Mesenchymal stem cell (in vitro differentiated cells and primary cell): ENCODE results near the gene CRKL.

ENCODE experiments used
- DNase-seq: peaks from one replicate; pipeline ENCODE4 v3.0.0-alpha.2; 2013
- H2AFZ ChIP-seq: one replicate; pipeline ENCODE4 v1.6.1; 2013; ENCODE audit warnings: low read depth, mild to moderate bottlenecking, control low read depth, inconsistent platforms, low read length, moderate library complexity
- H2AK5ac ChIP-seq: 2 replicates; pipeline ENCODE4 v1.6.1; 2013; ENCODE audit warnings: low read length, moderate library complexity, mild to moderate bottlenecking, inconsistent platforms; ENCODE audit not compliant: severe bottlenecking
- H2BK120ac ChIP-seq: one replicate; pipeline ENCODE4 v1.6.1; 2013; ENCODE audit warnings: low read depth, mild to moderate bottlenecking, inconsistent platforms, low read length, moderate library complexity
- H2BK12ac ChIP-seq, 2 experiments: one replicate each; pipeline ENCODE4 v1.6.1; 2013; ENCODE audit warnings: inconsistent platforms in 2 of 2, low read length in 2 of 2, mild to moderate bottlenecking in 2 of 2, moderate library complexity in 2 of 2, control low read depth in 1 of 2
- H2BK15ac ChIP-seq: one replicate; pipeline ENCODE4 v1.6.1; 2013; ENCODE audit warnings: mild to moderate bottlenecking, low read depth, inconsistent platforms; ENCODE audit not compliant: poor library complexity, severe bottlenecking
- H2BK5ac ChIP-seq: 2 replicates; pipeline ENCODE4 v1.6.1; 2013; ENCODE audit warnings: low read depth, mild to moderate bottlenecking, low read length, control low read depth, inconsistent platforms; ENCODE audit not compliant: poor library complexity, severe bottlenecking
- H3K14ac ChIP-seq, 2 experiments: one replicate each; pipeline ENCODE4 v1.6.1; 2013; ENCODE audit warnings: inconsistent platforms in 2 of 2, low read length in 2 of 2, control low read depth in 1 of 2, mild to moderate bottlenecking in 1 of 2, moderate library complexity in 1 of 2
- H3K18ac ChIP-seq, 2 experiments: one replicate each; pipeline ENCODE4 v1.6.1; 2013; ENCODE audit warnings: inconsistent platforms in 2 of 2, low read length in 2 of 2, control low read depth in 1 of 2, low read depth in 1 of 2, mild to moderate bottlenecking in 1 of 2
- H3K23ac ChIP-seq, 2 experiments: one replicate each; pipeline ENCODE4 v1.6.1; 2013; ENCODE audit warnings: inconsistent platforms in 2 of 2, low read length in 2 of 2, mild to moderate bottlenecking in 2 of 2, moderate library complexity in 2 of 2, control low read depth in 1 of 2
- H3K27ac ChIP-seq: 2 replicates; pipeline ENCODE4 v1.5.1; 2013; ENCODE audit warnings: mild to moderate bottlenecking, moderate library complexity, low read length, control low read depth, inconsistent platforms; ENCODE audit not compliant: poor library complexity, severe bottlenecking
- H3K27me3 ChIP-seq, 2 experiments: 2 replicates each; pipeline versions ENCODE4 v1.6.1 to v1.7.0; 2013; ENCODE audit warnings: low read length in 2 of 2, mild to moderate bottlenecking in 2 of 2, moderate library complexity in 2 of 2, control low read depth in 1 of 2, inconsistent platforms in 1 of 2; ENCODE audit not compliant: control insufficient read depth in 1 of 2, insufficient read depth in 1 of 2
- H3K36me3 ChIP-seq, 2 experiments: 2 replicates each; pipeline versions ENCODE4 v1.6.1 to v1.7.0; 2013; ENCODE audit warnings: low read length in 2 of 2, control low read depth in 1 of 2, inconsistent platforms in 1 of 2, low read depth in 1 of 2, mild to moderate bottlenecking in 1 of 2; ENCODE audit not compliant: insufficient read depth in 2 of 2, control insufficient read depth in 1 of 2
- H3K4ac ChIP-seq, 2 experiments: one replicate each; pipeline ENCODE4 v1.6.1; 2013; ENCODE audit warnings: inconsistent platforms in 2 of 2, low read length in 2 of 2, mild to moderate bottlenecking in 2 of 2, moderate library complexity in 2 of 2, control low read depth in 1 of 2, low read depth in 1 of 2
- H3K4me1 ChIP-seq: 2 replicates; pipeline ENCODE4 v1.6.1; 2013; ENCODE audit warnings: low read depth, low read length, control low read depth; ENCODE audit not compliant: control insufficient read depth, insufficient read depth
- H3K4me2 ChIP-seq: 2 replicates; pipeline ENCODE4 v1.6.1; 2013; ENCODE audit warnings: low read length, mild to moderate bottlenecking, inconsistent platforms; ENCODE audit not compliant: poor library complexity, severe bottlenecking
- H3K4me3 ChIP-seq, 2 experiments: 2 replicates each; pipeline versions ENCODE4 v1.5.1 to v1.7.0; 2013; ENCODE audit warnings: low read length in 2 of 2, mild to moderate bottlenecking in 2 of 2, control low read depth in 1 of 2, low read depth in 1 of 2; ENCODE audit not compliant: insufficient read depth in 1 of 2
- H3K79me1 ChIP-seq: replicated peaks from 2 replicates; pipeline ENCODE4 v1.6.1; 2013; ENCODE audit warnings: mild to moderate bottlenecking, control low read depth, low read length, inconsistent platforms; ENCODE audit not compliant: poor library complexity, severe bottlenecking
- H3K9ac ChIP-seq: 2 replicates; pipeline ENCODE4 v1.7.0; 2013; ENCODE audit warnings: mild to moderate bottlenecking, low read length, moderate library complexity
- H3K9me3 ChIP-seq: 2 replicates; pipeline ENCODE4 v1.7.0; 2013; ENCODE audit warnings: mild to moderate bottlenecking, low read length; ENCODE audit not compliant: control insufficient read depth
- H4K8ac ChIP-seq: one replicate; pipeline ENCODE4 v1.6.1; 2013; ENCODE audit warnings: inconsistent platforms, mild to moderate bottlenecking, low read length, moderate library complexity
- H4K91ac ChIP-seq: one replicate; pipeline ENCODE4 v1.6.1; 2013; ENCODE audit warnings: mild to moderate bottlenecking, low read length, inconsistent platforms
- WGBS: methylation state at CpG from one replicate; pipeline ENCODE4 v1.1.7; 2013; ENCODE audit warnings: mixed read lengths; 5-methylcytosine and 5-hydroxymethylcytosine counted together

The CRKL gene

DNA sequence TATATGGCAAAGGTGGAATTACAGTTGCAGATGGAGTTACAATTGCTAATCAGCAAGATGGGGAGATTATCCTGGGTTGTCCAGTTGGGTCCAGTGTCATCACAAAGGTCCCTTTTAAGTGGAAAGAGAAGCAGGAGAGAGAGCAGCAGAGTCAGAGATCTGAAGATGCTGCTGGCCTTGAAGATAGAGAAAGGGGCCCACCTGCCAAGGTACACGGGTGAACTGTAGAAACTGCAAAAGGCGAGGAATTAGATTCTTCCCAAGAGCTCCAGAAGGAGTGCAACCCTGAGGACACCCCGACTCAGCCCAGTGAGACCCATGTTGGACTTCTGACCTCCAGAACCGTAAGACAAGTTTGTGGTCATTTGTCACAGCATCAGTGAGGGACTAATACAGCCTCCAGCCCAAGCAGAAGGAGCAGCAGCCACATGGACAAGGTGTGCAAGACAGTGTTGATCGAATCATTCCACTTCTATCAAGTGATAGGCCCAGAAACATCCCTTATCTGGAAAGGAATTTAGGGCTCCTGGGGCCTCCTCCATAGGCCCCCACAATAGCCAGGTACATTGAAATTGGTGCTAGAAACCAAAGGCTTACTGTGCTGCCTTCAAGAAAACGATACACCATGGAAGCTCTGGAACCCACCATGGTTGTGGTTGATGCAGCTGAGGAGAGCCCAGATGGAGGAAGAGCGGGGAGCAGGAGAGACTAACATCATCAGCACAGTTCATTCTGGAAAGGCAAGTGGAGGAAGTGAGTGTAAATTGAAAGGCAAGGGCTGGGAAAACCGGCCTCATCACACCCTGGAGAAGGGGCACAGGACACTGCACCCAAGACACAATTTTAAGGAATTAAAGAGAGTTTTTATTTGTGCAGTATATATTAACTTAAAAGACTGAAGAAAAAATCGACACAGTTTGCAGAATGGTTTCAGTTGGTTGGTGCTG lies 35.1 kb upstream of the CRKL start:
- Histone ChIP-seq H3K27ac (no peak overlapping the region), H3K9ac (no peak overlapping the region)
- 97% methylated on average over 8 of the region's 9 CpGs for WGBS

DNA sequence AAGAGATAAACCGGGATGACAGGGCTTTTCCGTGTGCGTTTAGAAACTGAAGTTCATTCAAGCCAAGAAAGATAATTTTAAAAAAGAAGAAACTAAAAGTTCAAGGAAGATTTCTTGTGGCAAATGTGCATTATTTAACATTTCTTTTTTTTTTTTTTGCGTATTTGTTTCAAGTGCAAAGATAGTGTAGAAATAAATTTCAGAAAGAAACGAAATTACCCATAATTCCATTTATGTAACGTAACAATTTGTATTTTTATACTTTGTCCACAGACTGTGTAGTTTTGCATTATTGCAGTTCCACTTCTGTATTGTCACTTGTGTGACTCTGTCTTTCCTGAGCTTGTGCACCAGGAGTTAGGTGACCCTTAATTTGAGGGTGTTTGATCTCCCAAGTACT lies 34.4 kb upstream of the CRKL start:
- H3K4ac ChIP-seq = no peak overlapping the region

More for the DNA sequence above, 35.1 kb upstream of the CRKL start:
- H2BK12ac ChIP-seq = no peak overlapping the region
- no peak overlapping the region for H4K8ac ChIP-seq
- peaks cover 31 to 39% of the 10 kb centered on the region in 2 experiments for H3K36me3 ChIP-seq
- no peaks in the 10 kb centered on the region for H3K9me3 ChIP-seq
- no peak overlapping the region for H3K14ac ChIP-seq
- H3K4me2 ChIP-seq = no peak overlapping the region
- H4K91ac ChIP-seq = no peak overlapping the region
- H2BK5ac ChIP-seq = no peak overlapping the region
- H3K27me3 ChIP-seq = no peaks in the 10 kb centered on the region
- H3K18ac ChIP-seq = no peak overlapping the region
- no peak overlapping the region for H2BK120ac ChIP-seq
- H2AFZ ChIP-seq = no peak overlapping the region
- no peak overlapping the region for H2BK15ac ChIP-seq
- no peak overlapping the region for H2AK5ac ChIP-seq
- no peak overlapping the region for H3K4ac ChIP-seq
- peaks cover 5% of the 10 kb centered on the region for H3K79me1 ChIP-seq
- H3K4me3 ChIP-seq = no peak overlapping the region
- peaks cover 6% of the 10 kb centered on the region for H3K4me1 ChIP-seq
- no peak overlapping the region for H3K23ac ChIP-seq
- no peak for DNase-seq

GRCh38 chr22:20884454-20884853 lies 32.8 kb upstream of the CRKL start:
- Histone ChIP-seq H3K9me3 (no peaks in the 10 kb centered on the region), H3K36me3 (peaks cover 40 to 63% of the 10 kb centered on the region in 2 experiments), H3K9ac (no peak overlapping the region), H3K23ac (no peak overlapping the region), H2BK120ac (no peak overlapping the region), H3K79me1 (peaks cover 4% of the 10 kb centered on the region), H3K14ac (no peak overlapping the region), H3K4me3 (no peak overlapping the region), H4K8ac (no peak overlapping the region), H4K91ac (no peak overlapping the region), H2BK5ac (no peak overlapping the region), H3K27ac (no peak overlapping the region), H2AFZ (no peak overlapping the region), H3K4ac (no peak overlapping the region), H2BK12ac (no peak overlapping the region), H3K18ac (no peak overlapping the region), H3K4me2 (no peak overlapping the region), H2AK5ac (no peak overlapping the region), H2BK15ac (no peak overlapping the region), H3K27me3 (no peaks in the 10 kb centered on the region), H3K4me1 (peaks cover 6% of the 10 kb centered on the region)
- WGBS = 83% methylated on average over 4 of the region's 4 CpGs
- peak; percentile 34 for DNase-seq

More for the DNA sequence above, 34.4 kb upstream of the CRKL start:
- no peak overlapping the region for H4K91ac ChIP-seq
- H3K36me3 ChIP-seq = peaks cover 33 to 47% of the 10 kb centered on the region in 2 experiments
- no peak overlapping the region for H3K4me2 ChIP-seq
- H4K8ac ChIP-seq = no peak overlapping the region
- no peak overlapping the region for H2BK120ac ChIP-seq
- H3K23ac ChIP-seq = no peak overlapping the region
- no peak overlapping the region for H3K9ac ChIP-seq
- peaks cover 6% of the 10 kb centered on the region for H3K4me1 ChIP-seq
- WGBS = 92% methylated on average over 3 of the region's 6 CpGs
- H3K27ac ChIP-seq = no peak overlapping the region
- H2AFZ ChIP-seq = no peak overlapping the region
- H3K79me1 ChIP-seq = peaks cover 5% of the 10 kb centered on the region
- no peak overlapping the region for H3K18ac ChIP-seq
- H2BK5ac ChIP-seq = no peak overlapping the region
- no peak for DNase-seq
- no peaks in the 10 kb centered on the region for H3K9me3 ChIP-seq
- H2AK5ac ChIP-seq = no peak overlapping the region
- H2BK12ac ChIP-seq = no peak overlapping the region
- no peak overlapping the region for H2BK15ac ChIP-seq
- H3K27me3 ChIP-seq = no peaks in the 10 kb centered on the region
- H3K14ac ChIP-seq = no peak overlapping the region
- no peak overlapping the region for H3K4me3 ChIP-seq

DNA sequence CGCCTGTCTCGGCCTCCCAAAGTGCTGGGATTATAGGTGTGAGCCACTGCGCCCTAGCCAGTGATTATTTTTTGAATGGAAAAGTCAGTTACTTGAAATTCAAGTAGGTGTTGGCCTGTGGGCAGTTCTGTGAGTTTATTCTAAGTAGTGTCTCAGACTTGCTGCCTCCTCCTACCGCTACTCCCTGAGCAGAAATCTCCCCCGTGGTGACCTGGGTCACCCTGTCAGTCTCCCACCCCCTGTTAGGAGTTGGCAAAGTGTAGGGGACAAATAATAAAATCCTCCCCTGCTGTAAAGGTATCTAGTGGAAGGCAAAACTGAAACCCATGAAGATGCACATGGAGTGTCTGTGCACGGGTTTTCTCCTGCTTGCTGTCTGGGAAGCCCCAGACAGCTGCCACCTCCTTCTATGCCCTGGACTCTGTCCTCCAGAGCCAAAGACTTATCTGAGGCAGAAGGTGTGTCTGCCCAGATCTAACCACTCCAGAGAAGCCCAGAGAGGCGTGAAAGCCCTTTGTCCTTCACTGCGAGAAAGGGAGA lies 32.1 kb upstream of the CRKL start:
- Histone ChIP-seq H3K4me1 (peaks cover 6% of the 10 kb centered on the region), H2BK120ac (no peak overlapping the region), H3K4me2 (no peak overlapping the region), H3K4ac (no peak overlapping the region), H2BK5ac (no peak overlapping the region), H3K18ac (no peak overlapping the region), H2AK5ac (no peak overlapping the region), H3K23ac (no peak overlapping the region), H2BK15ac (no peak overlapping the region), H3K36me3 (peaks cover 40 to 69% of the 10 kb centered on the region in 2 experiments), H3K4me3 (no peak overlapping the region), H4K8ac (no peak overlapping the region), H3K27me3 (no peaks in the 10 kb centered on the region), H3K79me1 (peaks cover 4% of the 10 kb centered on the region), H2BK12ac (no peak overlapping the region), H3K9me3 (no peaks in the 10 kb centered on the region), H3K9ac (no peak overlapping the region), H2AFZ (no peak overlapping the region), H3K14ac (no peak overlapping the region), H3K27ac (no peak overlapping the region), H4K91ac (no peak overlapping the region)
- 85% methylated on average over 8 of the region's 8 CpGs for WGBS
- no peak for DNase-seq
